ENCODE data around the gene OR1M1.

DNA sequence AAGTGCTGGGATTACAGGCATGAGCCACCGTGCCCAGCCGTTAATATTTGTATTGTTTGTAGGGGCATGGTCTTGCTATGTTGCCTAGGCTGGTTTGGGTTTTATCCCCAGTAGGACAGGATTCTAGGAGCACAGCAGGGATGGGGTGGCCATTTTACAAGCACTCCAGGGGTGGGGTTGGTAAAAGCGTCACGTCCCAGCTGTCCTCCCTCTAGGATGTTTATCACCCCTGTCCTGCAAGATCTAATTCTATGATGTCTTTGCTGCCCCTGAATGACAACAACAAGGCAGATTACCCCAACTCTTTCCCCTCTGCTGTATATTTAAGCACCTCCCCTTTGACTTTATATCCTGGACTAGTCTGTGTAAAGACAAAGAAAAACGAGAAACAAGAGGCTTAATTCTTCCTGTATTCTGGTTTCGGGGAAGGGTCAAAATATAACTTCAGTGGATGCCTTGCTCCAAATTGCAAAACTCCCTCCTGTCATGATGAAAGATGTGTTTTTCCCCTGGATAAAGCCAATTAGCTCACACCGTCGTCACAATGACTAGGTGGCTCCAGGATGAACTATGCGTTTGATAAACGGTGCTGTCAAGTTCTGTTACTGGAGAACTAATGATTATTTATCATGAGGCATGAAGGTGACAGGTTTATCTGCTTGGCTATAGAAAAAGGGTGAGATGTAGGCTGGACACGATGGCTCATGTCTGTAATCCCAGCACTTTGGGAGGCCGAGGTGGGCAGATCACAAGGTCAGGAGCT, 27.8 kb upstream of the OR1M1 start:
- TF ChIP-seq, protein P1, sequence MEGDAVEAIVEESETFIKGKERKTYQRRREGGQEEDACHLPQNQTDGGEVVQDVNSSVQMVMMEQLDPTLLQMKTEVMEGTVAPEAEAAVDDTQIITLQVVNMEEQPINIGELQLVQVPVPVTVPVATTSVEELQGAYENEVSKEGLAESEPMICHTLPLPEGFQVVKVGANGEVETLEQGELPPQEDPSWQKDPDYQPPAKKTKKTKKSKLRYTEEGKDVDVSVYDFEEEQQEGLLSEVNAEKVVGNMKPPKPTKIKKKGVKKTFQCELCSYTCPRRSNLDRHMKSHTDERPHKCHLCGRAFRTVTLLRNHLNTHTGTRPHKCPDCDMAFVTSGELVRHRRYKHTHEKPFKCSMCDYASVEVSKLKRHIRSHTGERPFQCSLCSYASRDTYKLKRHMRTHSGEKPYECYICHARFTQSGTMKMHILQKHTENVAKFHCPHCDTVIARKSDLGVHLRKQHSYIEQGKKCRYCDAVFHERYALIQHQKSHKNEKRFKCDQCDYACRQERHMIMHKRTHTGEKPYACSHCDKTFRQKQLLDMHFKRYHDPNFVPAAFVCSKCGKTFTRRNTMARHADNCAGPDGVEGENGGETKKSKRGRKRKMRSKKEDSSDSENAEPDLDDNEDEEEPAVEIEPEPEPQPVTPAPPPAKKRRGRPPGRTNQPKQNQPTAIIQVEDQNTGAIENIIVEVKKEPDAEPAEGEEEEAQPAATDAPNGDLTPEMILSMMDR (conservative IDR thresholded peaks at IDR 0.05; ENCODE audit: low read length) = no peak
- TF ChIP-seq EZH2phosphoT487 (IDR thresholded peaks at IDR 0.05; ENCODE audit: borderline replicate concordance, low read depth, low read length) = no peak
